Type B pancreatic cell (in vitro differentiated cells): ENCODE data around the gene NUDT15. TPM values are rescaled to one million over a fixed set of nuclear protein-coding genes. Genes with fewer than 3 reads are reported as not detected.

Experiments
- DNase-seq: peaks from one replicate; pipeline ENCODE4 v3.0.0; 2021; ENCODE audit warnings: mixed read lengths; ENCODE audit not compliant: unreplicated experiment; ENCODE audit errors: extremely low spot score
- H3K27ac Mint-ChIP-seq: 2 replicates; pipeline ENCODE4 v1.8.0; 2021; ENCODE audit warnings: mild to moderate bottlenecking, mixed read lengths
- H3K27me3 Mint-ChIP-seq: 2 replicates; pipeline ENCODE4 v1.8.0; 2021; ENCODE audit warnings: mixed read lengths
- H3K36me3 Mint-ChIP-seq: 2 replicates; pipeline ENCODE4 v1.8.0; 2021; ENCODE audit warnings: mixed read lengths
- H3K4me1 Mint-ChIP-seq: one replicate; pipeline ENCODE4 v1.8.0; 2021; ENCODE audit warnings: mixed read lengths; ENCODE audit not compliant: unreplicated experiment
- H3K4me3 Mint-ChIP-seq: 2 replicates; pipeline ENCODE4 v1.8.0; 2021; ENCODE audit warnings: mild to moderate bottlenecking, mixed read lengths
- H3K9me3 Mint-ChIP-seq: 2 replicates; pipeline ENCODE4 v1.8.0; 2021; ENCODE audit warnings: mixed read lengths
- CTCF ChIP-seq: fragments of 200-600 bp; sonication (generic); conservative IDR thresholded peaks from 2 replicates; pipeline ENCODE4 v1.5.0; 2021; ENCODE audit warnings: antibody characterized with exemption, mild to moderate bottlenecking
- total RNA-seq: library from RNA; stranded (reverse); gene quantifications from 2 replicates; pipeline ENCODE4 v1.2.1, GENCODE V29; 2021; ENCODE audit warnings: low replicate concordance

The NUDT15 gene
- total RNA-seq, 1 donor from 2014 or later: 22.6 TPM

GRCh38 chr13:48066310-48066989 lies 28.9 kb downstream of the NUDT15 start:
- no peak overlapping the region for H3K4me3 Mint-ChIP-seq
- no peak for DNase-seq
- TF ChIP-seq CTCF: no peak
- no peaks in the 10 kb centered on the region for H3K4me1 Mint-ChIP-seq
- H3K36me3 Mint-ChIP-seq: peaks cover 53% of the 10 kb centered on the region
- H3K27ac Mint-ChIP-seq: peak overlapping the region; percentile 81
- no peaks in the 10 kb centered on the region for H3K27me3 Mint-ChIP-seq
- peaks cover 16% of the 10 kb centered on the region for H3K9me3 Mint-ChIP-seq

GRCh38 chr13:48068036-48068435 lies 30.5 kb downstream of the NUDT15 start:
- peak; percentile 21 for TF ChIP-seq CTCF
- no peaks in the 10 kb centered on the region for H3K4me1 Mint-ChIP-seq
- no peak overlapping the region for H3K27ac Mint-ChIP-seq
- no peaks in the 10 kb centered on the region for H3K27me3 Mint-ChIP-seq
- peaks cover 69% of the 10 kb centered on the region for H3K36me3 Mint-ChIP-seq
- H3K4me3 Mint-ChIP-seq: no peak overlapping the region
- peaks cover 16% of the 10 kb centered on the region for H3K9me3 Mint-ChIP-seq
- no peak for DNase-seq

- no peak overlapping the region for H3K27ac Mint-ChIP-seq
- H3K9me3 Mint-ChIP-seq: peaks cover 16% of the 10 kb centered on the region
- no peaks in the 10 kb centered on the region for H3K4me1 Mint-ChIP-seq
- no peaks in the 10 kb centered on the region for H3K27me3 Mint-ChIP-seq
- TF ChIP-seq CTCF: no peak
- H3K4me3 Mint-ChIP-seq: no peak overlapping the region
- no peak for DNase-seq
- H3K36me3 Mint-ChIP-seq: peaks cover 78% of the 10 kb centered on the region
These were observed 31.4 kb downstream of the NUDT15 start for GRCh38 chr13:48068952-48069351.

GRCh38 chr13:48069573-48069972 lies 32.0 kb downstream of the NUDT15 start:
- H3K27ac Mint-ChIP-seq: no peak overlapping the region
- no peak overlapping the region for H3K4me3 Mint-ChIP-seq
- H3K4me1 Mint-ChIP-seq: no peaks in the 10 kb centered on the region
- H3K36me3 Mint-ChIP-seq: peaks cover 84% of the 10 kb centered on the region
- TF ChIP-seq CTCF: no peak
- no peaks in the 10 kb centered on the region for H3K27me3 Mint-ChIP-seq
- H3K9me3 Mint-ChIP-seq: peaks cover 16% of the 10 kb centered on the region
- DNase-seq: no peak

- Mint-ChIP-seq H3K27ac (no peak overlapping the region), H3K36me3 (peaks cover 89% of the 10 kb centered on the region), H3K4me3 (no peak overlapping the region), H3K9me3 (peaks cover 16% of the 10 kb centered on the region), H3K27me3 (no peaks in the 10 kb centered on the region), H3K4me1 (no peaks in the 10 kb centered on the region)
- no peak for DNase-seq
- no peak for TF ChIP-seq CTCF
These were observed 33.4 kb downstream of the NUDT15 start for GRCh38 chr13:48070942-48071341.
